Astrocyte (in vitro differentiated cells and primary cell): ENCODE results near the gene CSPG4. TPM values are rescaled to one million over a fixed set of nuclear protein-coding genes. Genes with fewer than 3 reads are reported as not detected.

Source experiments
- DNase-seq: peaks from one replicate; pipeline ENCODE4 v3.0.0-alpha.2; 2010; ENCODE audit warnings: low read depth
- FAIRE-seq: peaks from 2 replicates; lab custom pipeline; 2011; peaks lifted over from hg19 to GRCh38; lab: Jason Lieb, UNC
- H2AFZ ChIP-seq: 2 replicates; pipeline ENCODE4 v1.6.0; 2012; ENCODE audit warnings: low read depth, low read length, inconsistent platforms
- H3K27ac ChIP-seq: 2 replicates; pipeline ENCODE4 v1.5.1; 2011; ENCODE audit warnings: low read depth, low read length, inconsistent platforms
- H3K27me3 ChIP-seq: 2 replicates; pipeline ENCODE4 v1.6.0; 2011; ENCODE audit warnings: low read length, inconsistent platforms; ENCODE audit not compliant: insufficient read depth
- H3K36me3 ChIP-seq: 2 replicates; pipeline ENCODE4 v1.5.1; 2011; ENCODE audit warnings: low read length, inconsistent platforms; ENCODE audit not compliant: insufficient read depth
- H3K4me1 ChIP-seq: 2 replicates; pipeline ENCODE4 v1.5.1; 2011; ENCODE audit warnings: low read length, inconsistent platforms; ENCODE audit not compliant: insufficient read depth
- H3K4me2 ChIP-seq: 2 replicates; pipeline ENCODE4 v1.6.0; 2012; ENCODE audit warnings: low read length, inconsistent platforms
- H3K4me3 ChIP-seq: 2 replicates; pipeline ENCODE4 v1.5.1; 2011; ENCODE audit warnings: low read depth, mild to moderate bottlenecking, low read length, inconsistent platforms; ENCODE audit not compliant: insufficient read depth
- H3K79me2 ChIP-seq: 2 replicates; pipeline ENCODE4 v1.6.0; 2012; ENCODE audit warnings: mild to moderate bottlenecking, low read length, inconsistent platforms; ENCODE audit not compliant: insufficient read depth
- H3K9ac ChIP-seq: 2 replicates; pipeline ENCODE4 v1.6.0; 2012; ENCODE audit warnings: mild to moderate bottlenecking, low read length, inconsistent platforms
- H3K9me3 ChIP-seq: 2 replicates; pipeline ENCODE4 v1.5.1; 2012; ENCODE audit warnings: low read depth, mild to moderate bottlenecking, low read length, inconsistent platforms; ENCODE audit not compliant: insufficient read depth
- H4K20me1 ChIP-seq: 2 replicates; pipeline ENCODE4 v1.6.0; 2012; ENCODE audit warnings: low read length, inconsistent platforms; ENCODE audit not compliant: insufficient read depth
- H3K27ac Mint-ChIP-seq: one replicate; pipeline ENCODE4 v1.8.0; 2021; ENCODE audit warnings: mild to moderate bottlenecking, mixed read lengths; ENCODE audit not compliant: unreplicated experiment
- H3K27me3 Mint-ChIP-seq: one replicate; pipeline ENCODE4 v1.8.0; 2021; ENCODE audit warnings: low read depth, mixed read lengths; ENCODE audit not compliant: unreplicated experiment
- H3K36me3 Mint-ChIP-seq: one replicate; pipeline ENCODE4 v1.8.0; 2021; ENCODE audit warnings: low read depth, mixed read lengths; ENCODE audit not compliant: unreplicated experiment
- H3K4me1 Mint-ChIP-seq: one replicate; pipeline ENCODE4 v1.8.0; 2021; ENCODE audit warnings: low read depth, mixed read lengths; ENCODE audit not compliant: unreplicated experiment
- H3K4me3 Mint-ChIP-seq: one replicate; pipeline ENCODE4 v1.8.0; 2021; ENCODE audit warnings: mild to moderate bottlenecking, moderate library complexity, mixed read lengths; ENCODE audit not compliant: unreplicated experiment
- H3K9me3 Mint-ChIP-seq: one replicate; pipeline ENCODE4 v1.8.0; 2021; ENCODE audit warnings: mild to moderate bottlenecking, mixed read lengths; ENCODE audit not compliant: unreplicated experiment
- EZH2 ChIP-seq: IDR thresholded peaks from 2 replicates; pipeline ENCODE4 v1.6.1; 2012; ENCODE audit warnings: mild to moderate bottlenecking, low read length, inconsistent platforms; ENCODE audit not compliant: insufficient read depth
- total RNA-seq: library from RNA; stranded (reverse); gene quantifications from 2 replicates; pipeline ENCODE4 v1.2.1, GENCODE V29; 2021
- TF ChIP-seq, protein P1 (sequence below): IDR thresholded peaks from 2 replicates; pipeline ENCODE4 v1.5.1; 2011; ENCODE audit warnings: low read depth, mild to moderate bottlenecking, inconsistent platforms, low read length, moderate library complexity; ENCODE audit not compliant: insufficient read depth

The CSPG4 gene
- total RNA-seq, 1 donor from 2014 or later: 26.9 TPM

DNA sequence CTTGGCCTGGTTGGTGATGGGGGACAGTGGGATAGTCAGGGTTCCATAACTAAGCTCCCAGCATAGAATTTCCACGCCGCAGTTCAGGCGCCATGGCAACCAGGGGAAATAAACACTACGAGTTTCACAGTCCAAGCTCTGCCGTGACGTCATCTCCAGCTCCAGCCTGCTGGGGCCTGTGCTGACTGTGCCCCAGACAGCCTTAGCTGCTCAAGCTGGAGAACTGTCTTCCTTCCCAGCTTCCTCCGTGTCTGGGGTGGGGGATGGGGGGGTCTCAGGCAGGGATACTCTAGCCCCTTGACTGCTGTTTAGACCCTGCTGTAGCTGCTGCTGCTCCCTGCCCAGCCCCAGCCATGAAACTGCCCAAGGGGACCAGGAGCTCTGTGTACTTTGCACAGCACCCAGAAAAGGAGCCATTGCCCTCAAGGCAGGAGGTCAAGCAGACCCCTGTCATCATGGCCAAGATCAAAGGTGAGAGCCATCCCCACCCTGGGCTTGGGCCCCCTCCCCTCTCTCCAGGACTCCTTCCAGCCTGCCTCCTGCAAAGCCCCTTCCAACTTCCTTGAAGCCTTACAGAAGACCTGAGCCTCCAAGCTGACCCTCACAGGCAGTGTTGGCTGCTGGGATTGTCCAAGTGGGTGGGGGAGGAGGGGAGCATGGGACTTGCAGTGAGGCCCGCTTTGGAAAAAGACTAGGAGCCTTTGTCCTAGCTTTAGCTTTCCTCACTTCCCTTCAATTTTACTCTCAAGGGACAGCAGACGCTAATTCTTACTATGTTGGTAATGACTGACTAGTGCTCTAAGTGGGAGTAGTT is 11.4 kb upstream of the CSPG4 start:
- DNase-seq (peak; percentile 87), FAIRE-seq (peak; percentile 34)
- Mint-ChIP-seq H3K27ac (peak overlapping the region; percentile 88), H3K36me3 (no peaks in the 10 kb centered on the region), H3K4me1 (peaks cover 7% of the 10 kb centered on the region), H3K4me3 (no peak overlapping the region), H3K9me3 (no peaks in the 10 kb centered on the region), H3K27me3 (peaks cover 18% of the 10 kb centered on the region)
- no peaks in the 10 kb centered on the region for H3K36me3 ChIP-seq
- H4K20me1 ChIP-seq: no peaks in the 10 kb centered on the region
- H3K9me3 ChIP-seq: no peaks in the 10 kb centered on the region
- TF ChIP-seq, protein P1, sequence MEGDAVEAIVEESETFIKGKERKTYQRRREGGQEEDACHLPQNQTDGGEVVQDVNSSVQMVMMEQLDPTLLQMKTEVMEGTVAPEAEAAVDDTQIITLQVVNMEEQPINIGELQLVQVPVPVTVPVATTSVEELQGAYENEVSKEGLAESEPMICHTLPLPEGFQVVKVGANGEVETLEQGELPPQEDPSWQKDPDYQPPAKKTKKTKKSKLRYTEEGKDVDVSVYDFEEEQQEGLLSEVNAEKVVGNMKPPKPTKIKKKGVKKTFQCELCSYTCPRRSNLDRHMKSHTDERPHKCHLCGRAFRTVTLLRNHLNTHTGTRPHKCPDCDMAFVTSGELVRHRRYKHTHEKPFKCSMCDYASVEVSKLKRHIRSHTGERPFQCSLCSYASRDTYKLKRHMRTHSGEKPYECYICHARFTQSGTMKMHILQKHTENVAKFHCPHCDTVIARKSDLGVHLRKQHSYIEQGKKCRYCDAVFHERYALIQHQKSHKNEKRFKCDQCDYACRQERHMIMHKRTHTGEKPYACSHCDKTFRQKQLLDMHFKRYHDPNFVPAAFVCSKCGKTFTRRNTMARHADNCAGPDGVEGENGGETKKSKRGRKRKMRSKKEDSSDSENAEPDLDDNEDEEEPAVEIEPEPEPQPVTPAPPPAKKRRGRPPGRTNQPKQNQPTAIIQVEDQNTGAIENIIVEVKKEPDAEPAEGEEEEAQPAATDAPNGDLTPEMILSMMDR: no peak
- TF ChIP-seq EZH2: no peak
- peak overlapping the region; percentile 66 for H3K4me2 ChIP-seq
- H3K9ac ChIP-seq: peak overlapping the region; percentile 73
- no peaks in the 10 kb centered on the region for H3K27me3 ChIP-seq
- H3K4me1 ChIP-seq: peaks cover 16% of the 10 kb centered on the region
- peak overlapping the region; percentile 79 for H3K27ac ChIP-seq
- H3K4me3 ChIP-seq: no peak overlapping the region
- H2AFZ ChIP-seq: peak overlapping the region; percentile 53
- no peaks in the 10 kb centered on the region for H3K79me2 ChIP-seq

DNA sequence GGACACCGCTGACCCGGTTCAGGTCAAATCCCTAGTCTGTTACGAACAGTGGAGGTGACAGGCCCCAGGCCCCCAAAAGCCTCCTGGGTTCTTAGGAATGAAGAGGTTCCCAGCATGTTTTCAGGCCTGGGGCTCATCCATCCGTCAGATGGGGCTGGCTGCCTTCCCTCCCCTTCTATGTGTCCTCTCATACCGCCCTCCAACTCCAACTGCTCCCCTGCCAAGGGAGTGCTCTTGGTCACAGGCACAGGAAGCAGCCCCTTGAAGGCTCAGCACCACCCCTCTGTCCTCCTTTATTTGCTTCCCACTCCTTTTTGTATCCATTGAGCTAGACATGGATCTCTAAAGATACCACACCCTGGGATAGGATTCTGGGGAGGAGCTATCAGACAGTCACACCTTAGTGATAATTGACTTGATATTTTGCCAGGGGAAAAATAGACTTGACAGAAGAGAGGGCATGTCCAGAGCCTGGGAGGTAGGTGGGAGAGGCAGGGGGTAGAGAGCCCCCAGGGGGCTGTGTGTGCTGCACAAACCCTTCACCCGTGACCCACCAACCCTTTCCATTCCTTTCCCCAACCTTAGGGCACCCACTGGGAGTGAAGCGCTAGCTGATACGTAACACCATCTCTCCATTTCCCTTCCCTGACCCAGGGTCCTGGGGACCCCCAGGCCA is 10.7 kb upstream of the CSPG4 start:
- Histone ChIP-seq H3K27ac (peak overlapping the region; percentile 79), H3K79me2 (no peaks in the 10 kb centered on the region), H3K9ac (peak overlapping the region; percentile 73), H4K20me1 (no peaks in the 10 kb centered on the region), H3K4me1 (peaks cover 19% of the 10 kb centered on the region), H3K27me3 (no peaks in the 10 kb centered on the region), H3K36me3 (no peaks in the 10 kb centered on the region), H2AFZ (peak overlapping the region; percentile 53), H3K9me3 (no peaks in the 10 kb centered on the region), H3K4me2 (peak overlapping the region; percentile 66), H3K4me3 (no peak overlapping the region)
- TF ChIP-seq EZH2: no peak
- TF ChIP-seq, protein P1: no peak
- Mint-ChIP-seq H3K4me1 (peaks cover 8% of the 10 kb centered on the region), H3K27me3 (peaks cover 18% of the 10 kb centered on the region), H3K4me3 (no peak overlapping the region), H3K9me3 (no peaks in the 10 kb centered on the region), H3K27ac (peak overlapping the region; percentile 88), H3K36me3 (no peaks in the 10 kb centered on the region)
- FAIRE-seq: no peak
- DNase-seq: no peak
